Ovary (tissue), 9 donors: ENCODE measurements around the gene NELL2. TPM values are rescaled to one million over a fixed set of nuclear protein-coding genes. Genes with fewer than 3 reads are reported as not detected.

Experiments used
- DNase-seq, 5 donors: peaks; one replicate each; pipeline ENCODE4 v3.0.0-alpha.2; 2019 to 2020
- H3K27ac ChIP-seq, 2 donors: fragments of 200-600 bp; one replicate each; pipeline versions ENCODE4 v1.5.1 to v1.8.0; 2019 to 2022
- H3K27me3 ChIP-seq: fragments of 200-600 bp; one replicate; pipeline ENCODE4 v1.8.0; 2022
- H3K36me3 ChIP-seq: fragments of 200-600 bp; sonication (generic); one replicate; pipeline ENCODE4 v1.5.1; 2019
- H3K4me1 ChIP-seq: one replicate; pipeline ENCODE4 v1.8.1; 2013; ENCODE audit warnings: mild to moderate bottlenecking, moderate library complexity; ENCODE audit not compliant: insufficient read depth
- H3K4me3 ChIP-seq: fragments of 200-600 bp; sonication (generic); one replicate; pipeline ENCODE4 v1.5.1; 2017
- H3K9me3 ChIP-seq, 2 donors: fragments of 200-600 bp in 1 of 2; sonication (generic) in 1 of 2; one replicate each; pipeline versions ENCODE4 v1.5.1 to v1.8.1; 2013 to 2019; ENCODE audit warnings: mild to moderate bottlenecking in 1 of 2, moderate library complexity in 1 of 2
- EP300 ChIP-seq: sonication (generic); formaldehyde crosslinking; IDR thresholded peaks from one replicate; pipeline ENCODE4 v1.6.1; 2017; ENCODE audit warnings: antibody characterized with exemption
- POLR2A ChIP-seq: fragments of 450-650 bp; IDR thresholded peaks from one replicate; pipeline ENCODE4 v1.6.1; 2017; ENCODE audit warnings: antibody characterized with exemption, mild to moderate bottlenecking, moderate library complexity
- WGBS, 3 donors: extraction: QIAGEN DNeasy Blood & Tissue Kit in 1 of 3; methylation state at CpG; one replicate each; pipeline versions ENCODE4 v1.1.5 to v1.1.7; 2013 to 2017; 5-methylcytosine and 5-hydroxymethylcytosine counted together
- intact Hi-C, 4 donors: fragments of 100-400 bp; cut with DNase I; formaldehyde crosslinking; loops; one replicate each; pipeline versions ENCODE4 v1.11.0 to v1.15.1; 2022 to 2023
- polyA plus RNA-seq, 2 donors: library from polyadenylated mRNA; stranded (reverse); fragments of 200-250 nt in 1 of 2; fragments of 350-450 nt in 1 of 2; fragmentation: Illumina TruSeq in 1 of 2; extraction: RNeasy Lipid Tissue Mini Kit (QIAGEN cat#74804) in 1 of 2; gene quantifications; one replicate each; pipeline ENCODE4 v1.2.3, GENCODE V29; 2013 to 2014
- total RNA-seq, 7 donors: library from RNA; depleted of rRNA in 2 of 7; stranded (reverse); fragments of >200 nt in 2 of 7; fragmentation: NEBNext Ultra II Directional in 3 of 7; extraction: Animal tissue kit (Norgen Biotek cat#: 25700) in 3 of 7; gene quantifications; one replicate each; pipeline versions ENCODE4 v1.1.0 to v1.2.4, GENCODE V29; 2016 to 2023
- TF ChIP-seq, protein P1 (sequence below), 3 donors: fragments of 450-650 bp in 2 of 3; fragments of 200-600 bp in 1 of 3; IDR thresholded peaks; one replicate each; pipeline versions ENCODE4 v1.5.1 to v1.8.0; 2016 to 2022; ENCODE audit warnings: antibody characterized with exemption in 3 of 3, mild to moderate bottlenecking in 1 of 3
- donor health status: DM: no; HTN: no; CAD: no; lungs with moderate emphysema.
- donor health status: DM: no; HTN: no; CAD: no.
- donor health status: Bipolar disorder and iron deficiency.
- donor health status: DM: yes; HTN: yes; CAD: no.
- donor health status: DM: no; HTN: no; CAD: no.
- donor health status: DM: yes; HTN: yes; CAD: no.

NELL2 gene
- total and polyA plus RNA-seq, 9 donors = 0.15 to 114 (median 1.7) TPM

DNA sequence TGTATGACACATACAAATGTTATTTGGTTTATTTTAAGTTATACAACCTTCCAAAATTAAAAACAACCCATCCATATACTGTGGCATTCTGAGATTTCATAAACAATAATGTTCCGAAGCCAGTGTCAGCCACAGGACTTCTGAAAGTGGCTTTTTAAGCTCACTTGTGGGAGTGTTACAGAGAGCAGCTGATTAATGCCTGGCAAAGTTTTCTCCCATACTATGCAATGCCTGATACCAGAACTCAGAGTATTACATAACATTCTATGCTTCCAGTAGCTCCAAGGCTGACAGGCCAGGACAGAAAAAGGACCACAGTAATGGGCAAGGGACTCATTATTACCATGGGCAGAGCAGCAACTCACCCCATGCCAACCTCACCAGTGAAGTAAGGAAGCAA lies 29.3 kb downstream of the NELL2 start:
- WGBS, 3 donors = 45 to 61% (median 50%) methylated on average over 1 of the region's 1 CpG
- no peaks in the 10 kb centered on the region for H3K27me3 ChIP-seq
- intact Hi-C loops = no loop called here
- no peak overlapping the region for H3K27ac ChIP-seq
- no peak for DNase-seq
- H3K9me3 ChIP-seq = no peaks in the 10 kb centered on the region
- TF ChIP-seq EP300 (no peak), POLR2A (no peak)
- TF ChIP-seq, protein P1, sequence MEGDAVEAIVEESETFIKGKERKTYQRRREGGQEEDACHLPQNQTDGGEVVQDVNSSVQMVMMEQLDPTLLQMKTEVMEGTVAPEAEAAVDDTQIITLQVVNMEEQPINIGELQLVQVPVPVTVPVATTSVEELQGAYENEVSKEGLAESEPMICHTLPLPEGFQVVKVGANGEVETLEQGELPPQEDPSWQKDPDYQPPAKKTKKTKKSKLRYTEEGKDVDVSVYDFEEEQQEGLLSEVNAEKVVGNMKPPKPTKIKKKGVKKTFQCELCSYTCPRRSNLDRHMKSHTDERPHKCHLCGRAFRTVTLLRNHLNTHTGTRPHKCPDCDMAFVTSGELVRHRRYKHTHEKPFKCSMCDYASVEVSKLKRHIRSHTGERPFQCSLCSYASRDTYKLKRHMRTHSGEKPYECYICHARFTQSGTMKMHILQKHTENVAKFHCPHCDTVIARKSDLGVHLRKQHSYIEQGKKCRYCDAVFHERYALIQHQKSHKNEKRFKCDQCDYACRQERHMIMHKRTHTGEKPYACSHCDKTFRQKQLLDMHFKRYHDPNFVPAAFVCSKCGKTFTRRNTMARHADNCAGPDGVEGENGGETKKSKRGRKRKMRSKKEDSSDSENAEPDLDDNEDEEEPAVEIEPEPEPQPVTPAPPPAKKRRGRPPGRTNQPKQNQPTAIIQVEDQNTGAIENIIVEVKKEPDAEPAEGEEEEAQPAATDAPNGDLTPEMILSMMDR (IDR thresholded peaks at IDR 0.05) = no peak
- no peaks in the 10 kb centered on the region for H3K4me1 ChIP-seq
- H3K36me3 ChIP-seq = no peaks in the 10 kb centered on the region
- H3K4me3 ChIP-seq = no peak overlapping the region

DNA sequence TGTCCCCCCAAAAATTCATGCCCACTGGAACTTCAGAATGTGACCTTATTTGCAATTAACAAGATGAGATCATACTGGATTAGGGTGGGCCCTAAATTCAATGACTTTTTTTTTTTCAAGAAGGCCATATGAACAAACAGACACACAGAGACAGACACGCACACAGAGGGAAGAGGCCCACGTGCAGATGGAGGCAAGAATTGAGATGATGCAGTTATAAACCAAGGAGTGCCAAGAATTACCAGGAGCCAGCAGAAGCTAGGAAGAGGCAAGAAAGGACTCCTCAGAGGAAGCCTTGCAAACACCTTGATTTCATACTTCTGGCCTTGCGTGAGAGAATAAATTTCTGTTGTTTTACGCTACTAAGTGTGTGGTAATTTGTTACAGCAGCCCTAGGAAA lies 33.4 kb downstream of the NELL2 start:
- no peaks in the 10 kb centered on the region for H3K36me3 ChIP-seq
- no peaks in the 10 kb centered on the region for H3K4me1 ChIP-seq
- intact Hi-C loops = no loop called here
- WGBS, 3 donors = 83 to 89% (median 87%) methylated on average over 4 of the region's 4 CpGs
- no peaks in the 10 kb centered on the region for H3K27me3 ChIP-seq
- TF ChIP-seq, protein P1 (IDR thresholded peaks at IDR 0.05) = no peak
- TF ChIP-seq EP300 = no peak
- TF ChIP-seq POLR2A = no peak
- H3K9me3 ChIP-seq = no peaks in the 10 kb centered on the region
- no peak overlapping the region for H3K27ac ChIP-seq
- no peak overlapping the region for H3K4me3 ChIP-seq
- DNase-seq = no peak

DNA sequence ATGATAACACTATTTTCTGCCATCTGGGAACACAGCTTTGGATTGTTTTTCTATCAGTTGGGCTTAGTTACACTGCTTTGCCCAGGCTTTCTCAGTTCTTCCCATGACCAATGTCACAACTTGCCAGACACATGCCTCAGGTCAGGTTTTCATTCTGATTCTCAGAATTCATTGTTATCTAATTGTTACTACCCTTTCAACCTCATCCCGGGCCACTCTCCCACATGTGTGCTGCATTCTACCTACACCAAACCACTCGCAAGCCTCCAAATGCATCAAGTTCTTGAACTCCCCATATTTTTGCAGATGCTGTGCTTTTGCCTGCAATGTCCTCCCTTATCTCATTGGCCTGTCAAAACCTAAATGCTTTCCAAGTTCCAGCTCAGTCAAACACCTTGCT lies 36.3 kb downstream of the NELL2 start:
- TF ChIP-seq, protein P1 (IDR thresholded peaks at IDR 0.05) = no peak
- no peak for TF ChIP-seq EP300
- TF ChIP-seq POLR2A = no peak
- no peak overlapping the region for H3K27ac ChIP-seq
- H3K4me1 ChIP-seq = no peaks in the 10 kb centered on the region
- H3K4me3 ChIP-seq = no peak overlapping the region
- intact Hi-C loops = no loop called here
- 56 to 84% (median 57%) methylated on average over 2 of the region's 2 CpGs for WGBS, 3 donors
- no peak for DNase-seq
- H3K27me3 ChIP-seq = no peaks in the 10 kb centered on the region
- no peaks in the 10 kb centered on the region for H3K9me3 ChIP-seq
- H3K36me3 ChIP-seq = no peaks in the 10 kb centered on the region

DNA sequence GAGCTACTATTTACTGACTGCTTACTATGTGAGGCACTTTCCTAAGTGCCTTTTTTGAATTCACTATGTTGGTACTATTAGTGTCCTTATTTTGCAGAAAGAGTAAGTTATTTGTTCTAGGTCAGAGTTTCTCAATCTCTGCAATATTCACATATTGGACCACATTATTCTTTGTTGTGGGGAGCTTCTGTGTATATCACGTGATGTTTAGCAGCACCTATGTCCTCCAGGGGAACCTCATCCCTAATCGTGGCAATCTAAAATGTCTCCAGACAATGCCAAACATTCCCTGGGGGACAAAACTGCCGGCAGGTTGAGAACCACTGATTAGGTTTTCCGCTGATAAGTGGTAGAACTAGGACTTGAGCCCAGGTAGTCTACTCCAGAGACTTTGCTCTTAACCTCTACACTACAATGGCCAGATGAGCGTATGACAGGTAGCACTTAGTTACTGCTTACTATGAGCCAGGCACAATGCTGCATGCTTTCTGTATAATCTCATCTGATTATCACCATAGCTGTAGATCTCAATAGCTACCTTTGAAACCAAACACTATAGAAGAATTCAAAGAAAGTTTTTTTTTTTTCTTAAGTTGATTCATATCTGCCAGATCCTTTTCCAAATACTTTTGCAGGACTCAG lies 38.9 kb downstream of the NELL2 start:
- intact Hi-C loops = no loop called here
- WGBS, 3 donors = 64 to 81% (median 69%) methylated on average over 5 of the region's 5 CpGs

More for the DNA sequence above, 38.9 kb downstream of the NELL2 start:
- no peak for DNase-seq
- no peak overlapping the region for H3K4me3 ChIP-seq
- no peak overlapping the region for H3K27ac ChIP-seq
- TF ChIP-seq, protein P1 (IDR thresholded peaks at IDR 0.05) = no peak
- TF ChIP-seq POLR2A = no peak
- TF ChIP-seq EP300 = no peak
- no peaks in the 10 kb centered on the region for H3K9me3 ChIP-seq
- no peaks in the 10 kb centered on the region for H3K36me3 ChIP-seq
- H3K27me3 ChIP-seq = no peaks in the 10 kb centered on the region
- no peaks in the 10 kb centered on the region for H3K4me1 ChIP-seq
